Measurements from ENCODE around the gene SCLT1. TPM values are rescaled to one million over a fixed set of nuclear protein-coding genes. Genes with fewer than 3 reads are reported as not detected.

The SCLT1 gene
- 5.5 to 6.8 TPM (median 6.0 TPM) in 5 replicates for total RNA-seq (2022; extraction: Qiagen RNA extraction; ENCODE audit: low read depth)

GRCh38 chr4:129093191-129093920 is at the start of gene SCLT1:
Gene SCLT1 (minus strand): TSS chr4:129093539. CDS start chr4:129093103, 436 bp downstream.

GRCh38 chr4:129095811-129096454 is 2.6 kb upstream of the SCLT1 start, which contains the start of gene C4orf33:
Gene C4orf33 (plus strand): TSS chr4:129096152. CDS start chr4:129102611, 6,459 bp downstream.

Other genes starting within 250 kb of the SCLT1 start
- 3.6 to 7.9 TPM (median 4.6 TPM) in 5 replicates for gene C4orf33, start 2.6 kb upstream of the SCLT1 start, total RNA-seq (2022; extraction: Qiagen RNA extraction; ENCODE audit: low read depth)

Data from A549 treated with RU486 at 1 μM for 4 hours (cell line).